GM06990 (cell line): ENCODE data around the gene SNAPC4.

Source experiments
- DNase-seq: peaks from one replicate; pipeline ENCODE4 v3.0.0-alpha.2; 2011; ENCODE audit not compliant: insufficient read length; ENCODE audit errors: extremely low read depth
- H3K27me3 ChIP-seq: replicated peaks from 2 replicates; pipeline ENCODE4 v1.6.0; 2011; ENCODE audit warnings: low read length; ENCODE audit not compliant: control insufficient read depth, insufficient read depth
- H3K36me3 ChIP-seq: 2 replicates; pipeline ENCODE4 v1.5.1; 2011; ENCODE audit warnings: low read length; ENCODE audit not compliant: control insufficient read depth, insufficient read depth
- H3K4me3 ChIP-seq: replicated peaks from 2 replicates; pipeline ENCODE4 v1.5.1; 2011; ENCODE audit warnings: low read depth, mild to moderate bottlenecking, control low read depth, low read length
- CTCF ChIP-seq: IDR thresholded peaks from 2 replicates; pipeline ENCODE4 v1.5.1; 2011; ENCODE audit warnings: low read length, control low read depth, mild to moderate bottlenecking, inconsistent platforms; ENCODE audit not compliant: insufficient read depth, poor library complexity, severe bottlenecking

SNAPC4 gene

GRCh38 chr9:136368190-136368589 lies 31.8 kb downstream of the SNAPC4 start:
- H3K27me3 ChIP-seq: no peaks in the 10 kb centered on the region
- no peak for DNase-seq
- H3K36me3 ChIP-seq: no peaks in the 10 kb centered on the region; the same call in 1 of the 2 replicates
- H3K4me3 ChIP-seq: no peak overlapping the region
- TF ChIP-seq CTCF: no peak

- Histone ChIP-seq H3K27me3 (no peaks in the 10 kb centered on the region), H3K4me3 (no peak overlapping the region), H3K36me3 (no peaks in the 10 kb centered on the region; the same call in 1 of the 2 replicates)
- DNase-seq: no peak
- no peak for TF ChIP-seq CTCF
These were observed 32.4 kb downstream of the SNAPC4 start for GRCh38 chr9:136367296-136368145.

GRCh38 chr9:136366826-136367225 lies 33.1 kb downstream of the SNAPC4 start:
- no peak for TF ChIP-seq CTCF
- no peak for DNase-seq
- H3K36me3 ChIP-seq: no peaks in the 10 kb centered on the region; the same call in 1 of the 2 replicates
- H3K4me3 ChIP-seq: no peak overlapping the region
- H3K27me3 ChIP-seq: no peaks in the 10 kb centered on the region

- H3K4me3 ChIP-seq: no peak overlapping the region
- H3K36me3 ChIP-seq: no peaks in the 10 kb centered on the region; the same call in 1 of the 2 replicates
- no peak for DNase-seq
- no peak for TF ChIP-seq CTCF
- H3K27me3 ChIP-seq: no peaks in the 10 kb centered on the region
These were observed 34.2 kb downstream of the SNAPC4 start for GRCh38 chr9:136365775-136366222.

- H3K36me3 ChIP-seq: no peaks in the 10 kb centered on the region; the same call in 1 of the 2 replicates
- no peaks in the 10 kb centered on the region for H3K27me3 ChIP-seq
- H3K4me3 ChIP-seq: no peak overlapping the region
- TF ChIP-seq CTCF: no peak
- DNase-seq: no peak
These were observed 34.8 kb downstream of the SNAPC4 start for GRCh38 chr9:136364942-136365774.
